Measurements from ENCODE around the gene SCNN1B.
A peak's percentile ranks its signal among the peaks of the same experiment; 100 is the strongest.

SCNN1B gene

DNA sequence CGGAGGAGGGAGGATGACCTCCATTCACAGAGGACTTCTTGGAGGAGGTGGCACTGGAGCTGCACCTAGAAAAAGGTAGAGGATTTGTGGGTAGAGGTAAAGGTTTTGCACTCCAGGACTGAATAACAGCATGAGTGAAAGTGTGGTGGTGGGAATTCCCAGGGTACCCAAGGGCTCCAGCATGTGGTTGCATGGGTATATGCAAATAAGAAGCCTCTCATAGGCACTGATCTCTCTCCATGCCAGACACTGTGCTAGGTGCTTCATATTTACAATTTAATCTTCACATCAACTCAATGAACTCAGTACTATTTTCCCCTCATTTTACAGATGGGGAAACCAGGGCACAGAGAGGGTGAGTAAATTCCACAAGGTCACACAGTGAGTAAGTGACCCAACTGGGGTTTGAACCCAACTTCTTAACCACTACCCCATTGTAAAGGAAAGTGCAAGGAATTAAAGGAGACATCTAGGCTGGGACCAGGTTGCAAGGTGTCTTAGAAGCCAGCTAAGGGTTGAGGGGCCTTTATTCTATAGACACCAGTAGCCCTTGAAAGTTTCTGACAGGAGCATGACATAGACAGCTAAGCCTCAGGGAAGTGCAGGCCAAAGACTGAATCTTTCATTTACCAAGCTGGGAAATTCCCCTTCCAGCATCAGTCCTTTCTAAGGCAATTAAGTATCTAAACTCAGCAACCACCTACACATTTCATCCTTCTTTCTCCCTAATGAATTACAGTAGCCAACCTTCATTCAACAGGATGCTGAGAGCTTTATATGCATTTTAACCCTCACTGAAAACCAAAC lies 21.3 kb downstream of the SCNN1B start:
- no peak for DNase-seq

DNA sequence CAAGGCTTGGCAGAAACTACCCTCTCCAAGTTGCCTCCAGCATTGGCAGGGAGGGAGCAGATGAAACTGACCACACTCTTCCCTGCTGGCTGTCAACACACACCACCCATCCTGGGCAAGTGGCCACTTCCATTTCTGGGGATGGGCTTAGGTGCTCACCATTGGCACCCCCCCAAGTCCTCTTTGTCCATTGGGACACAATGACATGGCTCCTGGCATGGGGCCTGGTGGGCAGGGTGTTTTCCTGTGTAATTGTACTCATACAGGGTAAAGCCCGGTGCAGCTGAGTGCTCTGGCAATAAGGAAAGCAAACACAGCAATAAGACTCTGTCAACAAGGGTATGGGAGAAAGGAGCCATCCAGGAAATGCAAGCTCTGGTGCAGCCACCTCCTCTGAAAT lies 22.6 kb downstream of the SCNN1B start:
- DNase-seq: peak in 1 of 2 experiments; percentile 44

DNA sequence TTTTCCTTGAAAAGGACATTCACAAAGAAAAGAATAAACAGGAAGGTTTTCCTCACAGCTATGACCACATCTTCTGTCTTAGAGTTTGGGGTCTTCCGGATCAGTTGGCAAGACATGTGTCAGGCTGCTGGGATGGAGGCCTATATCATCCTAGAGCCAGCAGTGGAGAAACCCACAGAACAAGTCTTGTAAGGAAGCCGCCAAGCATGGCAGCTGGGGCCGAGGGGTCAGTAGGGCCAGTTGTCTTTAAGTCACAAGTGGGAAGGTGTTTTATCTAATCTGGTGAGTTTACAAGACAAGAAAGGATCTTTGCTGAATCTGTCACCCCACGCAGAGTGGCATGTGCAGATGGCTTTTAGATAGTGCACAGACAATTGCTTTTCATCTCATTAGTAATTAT lies 25.7 kb downstream of the SCNN1B start:
- DNase-seq: no peak

DNA sequence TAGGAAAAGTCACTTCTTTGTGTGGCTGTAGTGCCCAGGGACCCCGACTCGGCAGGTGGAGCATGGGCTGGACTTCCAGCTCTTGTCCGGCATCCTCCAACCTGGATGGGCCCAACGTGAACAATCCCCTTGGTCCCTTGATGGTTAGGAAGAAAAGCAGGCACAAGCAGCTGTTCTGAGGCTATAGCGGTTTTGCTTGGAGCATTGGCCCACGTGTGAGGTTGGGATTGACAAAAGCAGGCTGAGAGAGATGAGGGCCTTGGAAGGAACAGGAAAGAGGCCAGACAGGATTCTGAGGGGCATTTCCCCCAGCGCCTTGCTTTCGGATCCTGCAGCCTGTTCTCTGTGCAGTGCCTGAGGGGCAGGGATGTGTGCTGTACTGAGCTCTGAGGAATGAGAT lies 28.1 kb downstream of the SCNN1B start:
- DNase-seq: no peak

DNA sequence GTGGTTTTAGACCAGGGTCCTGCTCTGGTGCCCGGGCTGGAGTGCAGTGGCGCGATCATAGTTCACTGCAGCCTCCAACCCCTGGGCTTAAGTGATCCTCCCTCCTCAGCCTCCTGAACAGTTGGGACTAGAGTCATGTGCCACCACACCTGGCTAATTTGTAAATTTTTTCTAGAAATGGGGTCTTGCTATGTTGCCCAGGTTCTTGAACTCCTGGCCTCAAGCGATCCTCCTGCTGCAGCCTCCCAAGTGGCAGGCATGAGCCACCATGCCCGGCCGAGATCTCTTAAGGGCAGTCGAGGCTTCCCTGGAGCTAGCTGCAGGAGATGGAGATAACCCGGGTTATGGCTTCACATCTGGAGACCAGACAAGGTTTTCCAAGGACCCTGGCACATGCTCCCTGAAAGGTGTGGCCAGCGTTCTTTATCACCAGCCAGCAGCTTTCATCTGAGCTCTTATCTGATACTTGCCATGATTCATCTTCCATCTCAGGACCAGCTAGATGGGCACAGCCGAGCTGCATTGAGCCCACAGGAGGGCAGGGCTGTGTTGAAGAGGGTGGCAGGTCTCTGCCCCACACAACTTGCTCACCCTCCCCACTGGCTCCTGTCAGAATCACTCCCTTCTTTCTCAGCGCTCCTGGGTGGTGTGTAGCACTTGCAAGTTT lies 28.6 kb downstream of the SCNN1B start:
- DNase-seq: no peak

DNA sequence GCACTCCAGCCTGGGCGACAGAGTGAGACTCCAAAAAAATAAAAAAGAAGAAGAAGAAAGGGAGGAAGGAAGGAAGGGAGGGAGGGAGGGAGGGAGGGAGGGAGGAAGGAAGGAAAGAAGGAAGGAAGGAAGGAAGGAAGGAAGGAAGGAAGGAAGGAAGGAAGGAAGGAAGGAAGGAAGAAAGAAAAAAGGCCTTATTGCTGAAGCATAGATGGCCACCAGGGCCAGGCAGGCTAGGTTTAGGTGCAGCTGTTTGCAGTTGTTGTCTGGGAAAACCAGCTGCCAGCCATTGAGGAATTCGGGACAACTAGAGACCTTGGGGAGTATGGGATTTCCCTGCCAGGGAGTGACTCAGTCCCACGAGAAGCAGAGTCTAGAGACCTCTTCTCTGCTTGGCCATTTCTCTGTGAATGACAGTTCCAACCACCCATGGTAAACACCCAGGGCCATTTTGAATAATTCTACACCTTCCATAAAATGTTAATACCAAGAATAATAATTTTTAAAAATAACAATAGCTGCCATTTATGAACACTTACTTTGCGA lies 31.0 kb downstream of the SCNN1B start:
- no peak for DNase-seq

DNA sequence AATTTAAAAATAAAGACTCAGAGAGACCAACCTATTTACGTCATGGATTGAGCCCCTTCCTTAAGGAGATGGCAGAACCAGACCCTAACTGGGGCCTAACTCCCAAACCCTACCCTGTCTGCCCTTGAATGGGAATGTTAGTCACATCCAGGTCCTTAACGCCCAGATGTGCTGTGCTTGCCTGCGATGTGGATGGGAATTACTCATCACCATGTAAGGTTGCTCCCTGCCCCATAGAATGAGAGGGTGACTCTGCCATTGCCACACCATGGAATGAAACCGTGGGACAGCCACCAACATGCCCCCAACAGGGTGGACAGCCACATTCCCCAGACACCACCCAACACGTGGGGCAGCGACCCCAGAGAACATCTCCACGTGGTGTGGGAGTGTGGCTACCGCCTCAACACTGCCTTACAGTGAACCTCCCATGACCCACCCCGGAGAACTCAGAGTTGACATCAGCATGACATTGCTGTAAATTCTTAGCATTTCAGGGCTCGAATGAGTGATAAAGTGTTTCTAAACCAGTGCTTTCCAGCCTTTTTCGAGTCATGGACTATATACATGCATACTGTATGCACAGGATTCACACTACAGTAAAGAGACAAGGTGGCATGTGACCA lies 31.8 kb downstream of the SCNN1B start:
- no peak for DNase-seq

DNA sequence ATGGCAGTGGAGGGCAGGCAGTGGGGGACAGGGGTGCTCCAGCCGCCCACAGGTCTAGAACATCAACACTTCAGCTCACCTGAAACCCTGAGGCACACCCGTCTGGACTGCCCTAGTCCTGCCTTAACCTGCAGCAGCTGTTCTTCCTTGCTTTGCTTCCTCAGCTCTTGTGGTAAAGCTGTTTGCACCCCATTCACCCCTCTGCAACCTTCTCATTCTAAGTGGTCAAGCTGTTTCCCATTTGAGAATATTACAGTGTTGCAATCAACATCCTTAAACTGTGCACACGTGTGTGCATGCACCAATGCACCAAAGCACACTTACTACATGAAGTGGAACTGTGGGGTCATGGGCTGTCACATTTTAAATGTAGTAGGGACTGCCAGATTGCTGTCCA lies 32.4 kb downstream of the SCNN1B start:
- no peak for DNase-seq

DNA sequence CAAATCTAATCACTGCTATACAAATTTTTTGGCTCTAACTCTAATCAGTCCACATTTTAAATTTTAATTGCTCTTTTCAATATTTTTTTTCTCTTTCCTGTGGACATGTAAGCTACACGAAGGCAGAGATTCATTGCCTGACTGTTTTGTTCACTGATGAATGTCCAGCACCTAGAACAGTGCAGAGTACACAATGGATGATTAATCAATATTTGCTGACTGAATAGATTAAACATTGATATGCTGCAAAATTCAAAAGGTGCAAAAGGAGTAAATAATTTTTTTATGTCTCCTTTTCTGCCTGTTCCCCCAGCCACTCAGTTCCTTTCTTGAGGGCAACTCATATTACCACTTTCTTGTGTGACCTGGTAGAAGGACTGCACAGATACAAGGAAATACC lies 32.8 kb downstream of the SCNN1B start:
- DNase-seq: no peak

DNA sequence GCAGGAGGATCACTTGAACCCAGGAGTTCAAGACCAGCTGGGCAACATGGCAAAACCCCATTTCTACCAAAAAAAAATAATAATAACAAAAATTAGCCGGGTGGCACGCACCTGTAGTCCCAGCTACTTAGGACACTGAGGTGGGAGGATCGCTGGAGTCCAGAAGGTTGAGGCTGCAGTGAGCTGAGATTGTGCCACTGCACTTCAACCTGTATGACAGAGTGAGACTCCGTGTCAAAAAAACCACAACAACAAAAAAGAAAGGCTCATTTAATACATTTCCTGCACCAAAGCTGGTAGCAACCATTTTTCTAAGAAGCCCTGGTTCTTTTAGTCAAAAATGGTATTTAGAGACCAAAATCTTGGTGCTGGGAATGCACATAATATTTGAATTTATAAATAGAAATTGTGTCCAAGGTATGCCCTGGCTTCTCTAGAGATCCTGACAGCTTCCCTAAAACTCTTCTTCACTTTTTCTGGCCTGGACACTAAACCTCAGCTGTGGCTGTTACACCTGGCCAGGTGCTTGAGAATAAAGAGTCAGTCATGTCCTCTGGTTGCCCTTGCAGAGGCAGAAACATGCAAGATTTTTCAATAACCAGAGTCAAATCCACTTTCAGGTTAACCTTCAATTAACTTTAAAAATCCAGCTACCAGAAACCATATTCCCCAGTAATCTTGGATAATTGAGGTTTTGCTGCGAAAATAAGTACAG lies 35.9 kb downstream of the SCNN1B start:
- DNase-seq: no peak

DNA sequence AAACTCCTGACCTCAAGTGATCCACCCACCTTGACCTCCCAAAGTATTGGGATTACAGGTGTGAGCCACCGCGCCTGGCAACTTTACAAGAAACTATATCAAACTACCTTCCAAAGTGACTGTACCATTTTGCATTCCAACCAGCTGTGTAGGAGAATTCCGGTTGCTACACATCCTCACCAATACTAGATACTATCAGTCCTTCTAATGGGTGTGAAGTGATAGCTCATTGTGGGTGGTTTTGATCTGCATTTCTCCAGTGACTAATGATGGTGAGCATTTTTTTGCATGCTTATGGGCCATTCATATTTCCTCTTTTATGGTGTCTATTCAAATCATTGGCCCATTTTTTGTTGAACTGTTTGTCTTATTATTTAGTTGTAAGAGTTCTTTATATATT lies 37.7 kb downstream of the SCNN1B start:
- DNase-seq: no peak

DNA sequence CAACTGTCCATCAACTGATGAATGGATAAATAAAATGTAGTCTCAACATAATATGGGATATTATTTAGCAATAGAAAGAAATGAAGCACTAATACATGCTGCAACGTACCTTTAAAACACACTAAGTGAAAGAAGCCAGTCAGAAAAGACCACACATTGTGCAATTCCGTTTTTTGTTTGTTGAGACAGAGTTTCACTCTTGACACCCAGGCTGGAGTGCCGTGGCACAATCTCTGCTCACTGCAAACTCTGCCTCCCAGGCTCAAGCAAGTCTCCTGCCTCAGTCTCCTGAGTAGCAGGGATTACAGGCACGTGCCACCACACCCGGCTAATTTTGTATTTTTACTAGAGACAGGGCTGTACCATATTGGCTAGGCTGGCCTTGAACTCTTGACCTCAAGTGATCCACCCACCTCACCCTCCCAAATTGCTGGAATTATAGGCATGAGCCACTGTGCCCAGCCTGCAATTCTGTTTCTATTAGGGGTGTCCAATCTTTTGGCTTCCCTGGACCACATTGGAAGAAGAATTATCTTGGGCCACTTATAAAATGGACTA lies 40.1 kb downstream of the SCNN1B start:
- DNase-seq: no peak

DNA sequence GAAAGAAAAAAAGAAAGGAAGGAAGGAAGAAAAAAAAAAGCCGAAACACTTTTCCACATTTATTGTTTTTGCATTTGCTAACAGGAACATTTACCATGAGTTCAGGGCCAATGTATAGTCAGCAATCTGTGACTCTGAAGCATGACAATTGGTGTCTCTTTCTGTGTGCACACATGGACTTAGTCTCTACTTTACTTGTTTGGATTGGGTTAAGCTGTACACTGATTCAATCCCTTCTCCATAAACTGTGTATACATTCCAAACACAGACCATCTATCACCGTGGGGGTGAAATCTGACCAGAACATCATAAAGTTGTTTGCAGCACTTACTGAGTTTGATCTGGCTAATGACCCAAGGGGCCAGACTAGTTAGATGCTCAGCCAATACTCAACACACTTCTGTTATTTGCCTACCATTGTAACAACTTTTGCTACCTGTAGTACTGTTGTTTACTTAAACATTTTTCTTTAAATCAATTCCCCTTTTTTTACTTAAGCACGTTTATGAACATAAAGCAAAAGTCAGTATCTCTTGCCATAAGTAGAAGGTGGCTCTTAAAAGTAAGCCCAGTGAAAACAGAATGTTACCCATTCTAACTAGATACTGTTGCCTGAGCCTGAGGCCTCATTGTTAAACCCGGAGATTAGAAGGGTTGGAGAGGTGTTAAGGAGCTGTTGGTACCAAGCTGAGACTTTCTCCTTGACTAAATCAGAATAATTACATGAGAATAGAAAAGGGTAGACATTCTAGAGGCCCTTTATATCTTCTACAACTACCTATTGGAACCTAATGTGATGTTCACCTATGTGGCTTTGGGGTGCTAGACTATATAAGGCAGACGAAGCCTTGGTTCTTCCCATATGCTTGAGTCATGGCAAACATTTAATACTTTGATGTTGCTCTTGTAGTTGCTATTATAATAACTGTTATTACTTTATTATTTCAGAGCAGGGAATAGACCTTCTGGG lies 41.8 kb downstream of the SCNN1B start:
- no peak for DNase-seq

DNA sequence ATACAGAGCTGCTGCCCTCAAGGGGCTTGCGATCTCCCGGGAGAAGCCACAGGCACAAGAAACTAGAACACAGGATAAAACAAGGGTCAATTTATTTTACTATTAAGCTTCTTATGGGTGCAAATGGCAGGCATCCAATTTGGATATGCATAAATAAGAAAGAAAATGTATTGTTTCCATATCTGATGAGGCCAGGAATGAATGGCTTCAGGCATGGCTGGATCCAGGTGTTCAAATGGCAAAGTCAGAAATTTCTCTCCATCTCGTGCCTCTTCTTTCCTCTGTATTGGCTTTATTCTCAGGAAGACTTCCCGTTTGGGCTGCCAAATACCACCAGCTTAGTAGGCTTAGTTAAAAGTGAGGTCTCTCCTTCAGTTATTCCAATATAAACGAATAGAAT lies 43.1 kb downstream of the SCNN1B start:
- DNase-seq: no peak

DNA sequence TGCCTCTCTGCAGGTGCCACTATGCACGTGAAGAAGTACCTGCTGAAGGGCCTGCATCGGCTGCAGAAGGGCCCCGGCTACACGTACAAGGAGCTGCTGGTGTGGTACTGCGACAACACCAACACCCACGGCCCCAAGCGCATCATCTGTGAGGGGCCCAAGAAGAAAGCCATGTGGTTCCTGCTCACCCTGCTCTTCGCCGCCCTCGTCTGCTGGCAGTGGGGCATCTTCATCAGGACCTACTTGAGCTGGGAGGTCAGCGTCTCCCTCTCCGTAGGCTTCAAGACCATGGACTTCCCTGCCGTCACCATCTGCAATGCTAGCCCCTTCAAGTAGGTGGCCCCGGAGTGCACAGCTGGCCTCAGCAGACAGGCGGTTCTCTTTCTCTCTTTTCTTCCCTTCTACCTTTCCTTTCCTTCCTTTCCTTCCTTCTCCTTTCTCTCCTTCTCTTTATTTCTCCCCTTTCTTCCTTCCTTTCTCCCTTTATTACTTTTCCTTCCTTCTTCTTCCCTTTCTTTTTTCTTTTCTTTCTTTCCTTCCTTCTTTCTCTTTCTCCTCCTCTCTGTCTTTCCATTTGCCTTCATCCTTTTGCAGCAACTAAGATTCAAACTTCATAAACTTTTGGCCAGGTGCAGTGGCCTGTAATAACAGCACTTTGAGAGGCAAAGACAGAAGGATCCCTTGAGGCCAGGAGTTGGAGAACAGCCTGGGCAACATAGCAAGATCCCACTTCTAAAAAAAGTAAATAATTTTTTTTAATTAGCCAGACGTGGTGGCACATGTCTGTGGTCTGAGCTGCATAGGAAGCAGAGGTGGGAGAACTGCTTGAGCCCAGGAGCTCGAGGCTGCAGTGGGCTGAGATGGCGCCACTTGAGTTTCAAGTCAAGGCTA lies 46.7 kb downstream of the SCNN1B start:
- no peak for DNase-seq

DNA sequence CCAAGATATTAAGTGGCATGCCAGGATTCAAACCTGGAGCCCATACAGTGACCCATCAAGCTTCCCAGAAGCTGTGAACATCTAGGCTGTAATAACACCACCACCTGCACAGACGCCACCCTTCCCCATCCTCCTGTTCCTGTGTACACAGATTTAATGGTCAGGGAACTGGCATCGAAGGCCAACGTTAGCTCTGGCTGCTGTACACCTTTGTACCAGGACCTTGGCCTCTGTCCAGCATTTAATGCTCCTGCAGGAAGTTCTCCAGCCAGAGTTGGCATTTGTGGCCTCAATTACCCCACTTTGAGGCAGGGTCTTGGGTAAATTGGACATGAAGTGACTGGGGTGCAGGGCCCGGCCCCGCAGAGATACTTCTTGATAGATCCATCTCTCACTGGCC lies 49.3 kb downstream of the SCNN1B start:
- DNase-seq: no peak

DNA sequence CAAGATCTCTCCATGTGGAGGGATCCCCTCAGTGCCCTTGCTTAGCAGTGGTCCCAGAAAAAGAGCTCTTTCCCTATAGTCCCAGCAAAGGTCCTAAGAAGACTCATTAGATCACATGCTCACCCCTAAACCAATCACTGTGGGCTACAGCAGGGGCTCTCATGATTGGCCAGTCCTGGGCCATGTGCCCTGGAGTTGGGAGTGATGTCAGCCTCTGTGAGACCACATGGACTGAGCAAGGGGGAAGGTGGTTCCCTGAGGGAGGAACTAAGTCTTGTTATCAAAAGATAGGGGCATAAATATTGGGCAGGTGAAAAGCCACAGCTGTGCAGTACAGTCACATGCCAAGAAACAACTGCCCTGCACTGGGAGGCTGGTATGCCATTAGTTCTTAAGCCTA lies 51.3 kb downstream of the SCNN1B start:
- DNase-seq: no peak

DNA sequence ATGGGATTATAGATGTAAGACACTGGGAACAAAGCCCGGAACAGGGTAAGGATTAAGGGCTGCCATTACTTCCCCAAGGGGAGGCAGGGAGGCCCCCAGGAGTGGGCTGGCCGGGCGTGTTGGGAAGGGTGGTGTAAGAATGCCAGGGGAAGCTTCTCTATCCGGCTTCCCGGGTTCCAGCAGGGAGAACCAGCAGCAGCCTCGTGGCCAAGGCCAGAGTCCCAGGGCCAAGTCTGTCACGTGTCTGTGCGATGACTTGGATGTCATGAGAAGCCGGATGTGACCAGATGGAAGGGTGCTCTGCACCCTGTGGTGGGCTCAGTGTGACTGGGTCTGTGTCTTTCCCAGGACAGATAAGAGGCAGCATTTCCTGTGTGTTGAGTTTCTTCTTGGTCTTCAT lies 52.1 kb downstream of the SCNN1B start:
- no peak for DNase-seq

DNA sequence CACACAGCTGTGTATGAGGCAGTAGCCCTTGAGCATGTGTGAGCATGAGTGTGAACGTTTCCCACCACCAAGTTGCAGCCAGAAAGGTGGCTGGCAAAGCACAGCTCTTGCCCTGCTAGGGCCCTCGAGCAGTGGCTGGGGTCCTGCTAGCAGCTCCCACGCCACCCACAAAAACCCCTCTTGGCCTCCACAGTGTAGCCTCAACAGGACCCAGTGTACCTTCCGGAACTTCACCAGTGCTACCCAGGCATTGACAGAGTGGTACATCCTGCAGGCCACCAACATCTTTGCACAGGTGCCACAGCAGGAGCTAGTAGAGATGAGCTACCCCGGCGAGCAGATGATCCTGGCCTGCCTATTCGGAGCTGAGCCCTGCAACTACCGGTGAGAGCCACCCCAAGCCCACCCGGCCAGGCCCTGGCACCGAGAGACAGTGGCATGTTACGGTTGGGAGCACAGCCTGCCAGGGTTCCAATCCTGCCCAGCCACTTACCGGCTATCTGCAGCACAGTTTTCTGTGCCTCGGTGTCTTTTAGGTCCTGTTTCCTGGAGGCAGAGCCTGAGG lies 53.1 kb downstream of the SCNN1B start:
- no peak for DNase-seq

DNA sequence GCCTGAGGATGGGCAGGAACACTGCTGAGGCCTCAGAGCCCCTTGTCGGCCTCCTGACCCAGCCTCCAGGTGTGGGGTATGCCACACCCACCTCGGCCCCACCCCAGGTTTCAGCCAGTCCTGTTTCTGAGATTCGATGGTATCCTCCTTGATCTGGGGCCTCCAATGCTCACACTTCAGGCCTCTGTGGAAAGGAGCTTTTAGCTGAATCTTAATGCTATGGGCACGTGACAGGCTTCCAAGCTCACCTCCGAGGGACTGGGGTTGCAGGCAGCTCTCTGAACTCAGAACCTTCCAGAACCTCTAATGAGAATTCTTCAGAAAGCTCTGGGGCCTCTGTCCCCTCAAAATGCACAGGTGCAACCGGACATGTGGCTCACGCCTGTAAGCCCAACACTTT lies 54.8 kb downstream of the SCNN1B start:
- DNase-seq: no peak

Data from NCI-H446 (cell line).